HG03575 (cell line): Measurements from ENCODE around the gene UBE2U.

Source experiments
- ATAC-seq: cut with Tn5 transposase; IDR thresholded peaks from one replicate; pipeline ENCODE4 v1.9.1; 2021; ENCODE audit not compliant: unreplicated experiment, insufficient number of reproducible peaks, low FRiP score; ENCODE audit errors: extremely low read depth

The UBE2U gene

GRCh38 chr1:64266991-64267390, 63.6 kb downstream of the UBE2U start:
- ATAC-seq: no peak

- ATAC-seq: no peak
These were observed 65.5 kb downstream of the UBE2U start for GRCh38 chr1:64268653-64269557.

GRCh38 chr1:64269558-64269884, 66.1 kb downstream of the UBE2U start:
- ATAC-seq: no peak

- ATAC-seq: no peak
These were observed 76.6 kb downstream of the UBE2U start for GRCh38 chr1:64280001-64280400.

- ATAC-seq: no peak
These were observed 78.9 kb downstream of the UBE2U start for GRCh38 chr1:64282351-64282750.

- ATAC-seq: no peak
These were observed 83.6 kb downstream of the UBE2U start for GRCh38 chr1:64287071-64287470.

- ATAC-seq: no peak
These were observed 87.0 kb downstream of the UBE2U start for GRCh38 chr1:64290420-64290819.

GRCh38 chr1:64291931-64292330, 88.5 kb downstream of the UBE2U start:
- ATAC-seq: no peak

GRCh38 chr1:64292399-64292798, 89.0 kb downstream of the UBE2U start:
- ATAC-seq: no peak

GRCh38 chr1:64293820-64294219, 90.4 kb downstream of the UBE2U start:
- no peak for ATAC-seq

- ATAC-seq: no peak
These were observed 91.7 kb downstream of the UBE2U start for GRCh38 chr1:64295136-64295535.

GRCh38 chr1:64295561-64295960, 92.1 kb downstream of the UBE2U start:
- ATAC-seq: no peak

- ATAC-seq: no peak
These were observed 93.0 kb downstream of the UBE2U start for GRCh38 chr1:64296459-64296858.

GRCh38 chr1:64302194-64302593, 98.8 kb downstream of the UBE2U start:
- no peak for ATAC-seq

GRCh38 chr1:64302971-64303370, 99.5 kb downstream of the UBE2U start:
- ATAC-seq: no peak

GRCh38 chr1:64304823-64305222, 101.4 kb downstream of the UBE2U start:
- no peak for ATAC-seq

- ATAC-seq: no peak
These were observed 105.4 kb downstream of the UBE2U start for GRCh38 chr1:64308866-64309265.

GRCh38 chr1:64309431-64309831, 106.0 kb downstream of the UBE2U start:
- ATAC-seq: no peak

GRCh38 chr1:64310760-64311159, 107.3 kb downstream of the UBE2U start:
- no peak for ATAC-seq

GRCh38 chr1:64312431-64312830, 109.0 kb downstream of the UBE2U start:
- ATAC-seq: no peak

GRCh38 chr1:64315402-64315801, 112.0 kb downstream of the UBE2U start:
- ATAC-seq: no peak
